CD4-positive, alpha-beta T cell (primary cell): ENCODE data around the gene MMAB. TPM values are rescaled to one million over a fixed set of nuclear protein-coding genes. Genes with fewer than 3 reads are reported as not detected.
A peak's percentile ranks its signal among the peaks of the same experiment; 100 is the strongest.

Experiments used
- ATAC-seq: fragments of 200-7000 bp; cut with Tn5 transposase; one replicate; pipeline ENCODE4 v1.10.0; 2022; ENCODE audit warnings: mild to moderate bottlenecking; ENCODE audit not compliant: poor library complexity
- CTCF ChIA-PET: fragments of 350-600 bp; sonication (Branson Sonifier 250); formaldehyde crosslinking; loops from one replicate; lab custom pipeline; 2021; ENCODE audit warnings: antibody characterized with exemption, inconsistent platforms; lab: Charles Lee
- POLR2A ChIA-PET: fragments of 350-600 bp; sonication (Branson Sonifier 250); formaldehyde crosslinking; loops from one replicate; lab custom pipeline; 2021; ENCODE audit warnings: antibody characterized with exemption, inconsistent platforms; lab: Charles Lee
- DNase-seq, 14 experiments: peaks; one replicate each; pipeline ENCODE4 v3.0.0-alpha.2; 2013 to 2020; ENCODE audit warnings: mixed read lengths in 2 of 14
- H3K27ac ChIP-seq, 2 donors: one replicate each; pipeline versions ENCODE4 v1.5.1 to v1.7.0; 2013; ENCODE audit warnings: low read length in 2 of 2, low read depth in 1 of 2, mild to moderate bottlenecking in 1 of 2
- H3K27me3 ChIP-seq, 2 experiments: 1 replicate in 1 of 2; 2 replicates in 1 of 2; pipeline versions ENCODE4 v1.6.1 to v1.7.0; 2013; ENCODE audit warnings: low read length in 2 of 2, control low read depth in 1 of 2, mild to moderate bottlenecking in 1 of 2, moderate library complexity in 1 of 2; ENCODE audit not compliant: insufficient read depth in 2 of 2, control insufficient read depth in 1 of 2
- H3K36me3 ChIP-seq: one replicate; pipeline ENCODE4 v1.6.1; 2013; ENCODE audit warnings: low read length, control low read depth; ENCODE audit not compliant: insufficient read depth
- H3K4me1 ChIP-seq: one replicate; pipeline ENCODE4 v1.6.1; 2013; ENCODE audit warnings: low read length, control low read depth; ENCODE audit not compliant: insufficient read depth
- H3K4me3 ChIP-seq: one replicate; pipeline ENCODE4 v1.5.1; 2013; ENCODE audit warnings: mild to moderate bottlenecking, low read length, moderate library complexity
- H3K9me3 ChIP-seq, 2 experiments: 1 replicate in 1 of 2; 2 replicates in 1 of 2; pipeline versions ENCODE4 v1.6.1 to v1.7.0; 2013; ENCODE audit warnings: low read length in 2 of 2, mild to moderate bottlenecking in 2 of 2, control low read depth in 1 of 2, moderate library complexity in 1 of 2; ENCODE audit not compliant: control insufficient read depth in 1 of 2, insufficient read depth in 1 of 2
- H3K27ac Mint-ChIP-seq: one replicate; pipeline ENCODE4 v1.8.0; 2020; ENCODE audit warnings: mixed read lengths
- H3K27me3 Mint-ChIP-seq: one replicate; pipeline ENCODE4 v1.8.0; 2021; ENCODE audit warnings: mixed read lengths
- H3K36me3 Mint-ChIP-seq: one replicate; pipeline ENCODE4 v1.8.0; 2021; ENCODE audit warnings: low read depth, mixed read lengths
- H3K4me1 Mint-ChIP-seq: one replicate; pipeline ENCODE4 v1.8.0; 2021; ENCODE audit warnings: low read depth, mixed read lengths
- H3K4me3 Mint-ChIP-seq: one replicate; pipeline ENCODE4 v1.8.0; 2020; ENCODE audit warnings: mild to moderate bottlenecking, mixed read lengths
- H3K9me3 Mint-ChIP-seq: one replicate; pipeline ENCODE4 v1.8.0; 2020; ENCODE audit warnings: mixed read lengths
- intact Hi-C, 2 experiments: fragments of 100-400 bp; cut with DNase I in 1 of 2; cut with micrococcal nuclease in 1 of 2; formaldehyde crosslinking; loops; one replicate each; pipeline versions ENCODE4 v1.15.1 to v1.9.0; 2023 to 2025; cut with DNase I, micrococcal nuclease
- total RNA-seq, 174 experiments: library from RNA in 2 of 174; stranded (reverse) in 2 of 174; gene quantifications; one replicate each; pipeline ENCODE4 v1.2.3 and lab custom pipeline; 2021 to 2026
- TF ChIP-seq, protein P1 (sequence below): fragments of 200-600 bp; IDR thresholded peaks from one replicate; pipeline ENCODE4 v1.8.0; 2022; ENCODE audit warnings: antibody characterized with exemption, mild to moderate bottlenecking

The MMAB gene
- total RNA-seq, 2 experiments from 2014 or later: 8.6 to 9.2 TPM

DNA sequence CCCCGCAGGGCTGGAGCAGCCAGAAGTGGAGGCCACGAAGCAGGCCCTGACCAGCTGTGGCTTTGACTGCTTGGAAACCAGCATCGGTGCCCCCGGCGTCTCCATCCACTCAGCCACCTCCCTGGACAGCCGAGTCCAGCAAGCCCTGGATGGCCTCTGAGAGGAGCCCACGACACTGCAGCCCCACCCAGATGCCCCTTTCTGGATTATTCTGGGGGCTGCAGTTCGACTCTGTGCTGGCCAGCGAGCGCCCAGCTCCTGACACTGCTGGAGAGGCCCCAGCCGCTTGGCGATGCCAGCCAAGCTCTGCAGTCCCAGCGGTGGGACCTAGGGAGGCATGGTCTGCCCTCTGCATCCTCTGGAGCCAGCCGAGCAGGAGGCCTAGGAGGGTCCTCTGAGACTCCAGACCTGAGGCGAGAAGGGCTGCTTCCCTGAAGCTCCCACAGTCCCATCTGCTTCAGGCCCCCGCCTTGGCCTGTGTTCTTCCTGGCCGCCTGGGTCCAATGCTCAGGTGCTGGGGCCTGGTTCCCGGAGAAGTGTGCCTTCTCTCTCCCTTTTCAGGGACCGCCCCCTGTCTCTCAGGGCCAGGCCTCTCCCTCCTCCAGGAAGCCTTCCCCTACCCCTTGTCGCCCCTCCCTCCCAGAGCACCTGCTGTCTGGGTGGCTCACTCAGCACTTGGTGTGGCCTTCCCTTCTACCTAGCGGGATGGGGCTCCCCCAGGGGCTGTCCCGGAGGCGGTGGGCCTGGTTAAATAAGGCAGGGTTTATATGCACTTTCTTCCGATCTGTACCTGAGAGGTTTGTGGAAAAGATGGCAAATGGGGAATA, 23.3 kb upstream of the MMAB start:
- Histone ChIP-seq H3K27me3 (no peaks in the 10 kb centered on the region), H3K36me3 (no peaks in the 10 kb centered on the region), H3K4me1 (peaks cover 23% of the 10 kb centered on the region), H3K27ac (no peak overlapping the region), H3K4me3 (no peak overlapping the region), H3K9me3 (no peaks in the 10 kb centered on the region)
- intact Hi-C loops: loop anchor here (1.0 to 5.0 kb wide), 2 partner anchors 179 to 251 kb away; no protein-coding TSS in a partner anchor
- no peaks in the 10 kb centered on the region for H3K36me3 Mint-ChIP-seq
- ChIA-PET CTCF (interaction anchor here (1.4 to 2.1 kb wide), 3 partner anchors 13 to 178 kb away, joined by 9 to 27 read pairs (median 12); partner anchors contain the start of genes MMAB and MVK), POLR2A (interaction anchor here (1.5 kb wide), 1 partner anchor 23 kb away, joined by 5 read pairs; the partner anchor contains the start of genes MMAB and MVK)
- no peaks in the 10 kb centered on the region for H3K9me3 Mint-ChIP-seq
- H3K27me3 Mint-ChIP-seq: no peaks in the 10 kb centered on the region
- TF ChIP-seq, protein P1, sequence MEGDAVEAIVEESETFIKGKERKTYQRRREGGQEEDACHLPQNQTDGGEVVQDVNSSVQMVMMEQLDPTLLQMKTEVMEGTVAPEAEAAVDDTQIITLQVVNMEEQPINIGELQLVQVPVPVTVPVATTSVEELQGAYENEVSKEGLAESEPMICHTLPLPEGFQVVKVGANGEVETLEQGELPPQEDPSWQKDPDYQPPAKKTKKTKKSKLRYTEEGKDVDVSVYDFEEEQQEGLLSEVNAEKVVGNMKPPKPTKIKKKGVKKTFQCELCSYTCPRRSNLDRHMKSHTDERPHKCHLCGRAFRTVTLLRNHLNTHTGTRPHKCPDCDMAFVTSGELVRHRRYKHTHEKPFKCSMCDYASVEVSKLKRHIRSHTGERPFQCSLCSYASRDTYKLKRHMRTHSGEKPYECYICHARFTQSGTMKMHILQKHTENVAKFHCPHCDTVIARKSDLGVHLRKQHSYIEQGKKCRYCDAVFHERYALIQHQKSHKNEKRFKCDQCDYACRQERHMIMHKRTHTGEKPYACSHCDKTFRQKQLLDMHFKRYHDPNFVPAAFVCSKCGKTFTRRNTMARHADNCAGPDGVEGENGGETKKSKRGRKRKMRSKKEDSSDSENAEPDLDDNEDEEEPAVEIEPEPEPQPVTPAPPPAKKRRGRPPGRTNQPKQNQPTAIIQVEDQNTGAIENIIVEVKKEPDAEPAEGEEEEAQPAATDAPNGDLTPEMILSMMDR: no peak
- DNase-seq (no peak), ATAC-seq (no peak)
- peaks cover 26% of the 10 kb centered on the region for H3K4me1 Mint-ChIP-seq
- no peak overlapping the region for H3K27ac Mint-ChIP-seq
- H3K4me3 Mint-ChIP-seq: no peak overlapping the region

DNA sequence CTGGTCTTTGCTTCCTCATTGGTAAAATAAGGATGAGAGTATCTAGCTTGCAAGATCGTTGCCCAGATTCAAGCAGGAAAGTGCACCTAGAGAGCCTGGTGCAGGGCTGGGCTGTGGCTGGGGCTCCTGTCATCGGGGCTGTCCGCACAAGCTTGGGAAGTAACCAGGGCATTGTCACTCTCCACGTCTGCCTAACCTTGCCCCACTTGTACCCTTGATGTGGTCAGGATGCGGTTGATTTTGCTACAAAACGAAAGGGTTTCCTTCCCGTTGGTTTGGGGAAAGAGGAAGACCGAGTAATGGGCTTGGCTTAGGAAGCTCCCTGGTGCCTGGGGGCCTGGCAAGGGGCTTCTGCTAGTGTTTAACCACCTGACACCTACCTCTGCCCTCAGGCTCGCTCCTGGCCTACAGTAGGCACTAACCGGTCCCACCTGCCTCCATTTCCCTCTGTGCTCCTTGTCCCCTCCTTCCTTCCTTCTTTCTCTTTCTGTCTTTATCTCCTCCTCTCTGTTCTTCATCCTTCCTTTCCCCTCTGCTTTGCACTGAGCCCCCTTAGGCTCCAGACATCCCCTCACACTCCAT, 22.1 kb upstream of the MMAB start:
- H3K36me3 Mint-ChIP-seq: peaks cover under 1% of the 10 kb centered on the region
- no peaks in the 10 kb centered on the region for H3K36me3 ChIP-seq
- H3K27ac ChIP-seq: no peak overlapping the region
- intact Hi-C loops: loop anchor here in 1 of 2 experiments (5.0 kb wide), 1 partner anchor 252 kb away; no protein-coding TSS in a partner anchor
- H3K9me3 ChIP-seq: no peaks in the 10 kb centered on the region
- H3K4me3 Mint-ChIP-seq: no peak overlapping the region
- peak; percentile 63 for ATAC-seq
- H3K9me3 Mint-ChIP-seq: no peaks in the 10 kb centered on the region
- TF ChIP-seq, protein P1: no peak
- peak in 3 of 14 experiments; percentile 32 to 65 (median 58) for DNase-seq
- H3K27ac Mint-ChIP-seq: no peak overlapping the region
- ChIA-PET POLR2A (interaction anchor here (1.4 kb wide), 1 partner anchor 9 kb away, joined by 4 read pairs; no protein-coding TSS in a partner anchor), CTCF (no interaction called here)
- H3K4me1 ChIP-seq: peaks cover 23% of the 10 kb centered on the region
- H3K27me3 ChIP-seq: no peaks in the 10 kb centered on the region
- H3K4me3 ChIP-seq: no peak overlapping the region
- peaks cover 26% of the 10 kb centered on the region for H3K4me1 Mint-ChIP-seq
- H3K27me3 Mint-ChIP-seq: no peaks in the 10 kb centered on the region

DNA sequence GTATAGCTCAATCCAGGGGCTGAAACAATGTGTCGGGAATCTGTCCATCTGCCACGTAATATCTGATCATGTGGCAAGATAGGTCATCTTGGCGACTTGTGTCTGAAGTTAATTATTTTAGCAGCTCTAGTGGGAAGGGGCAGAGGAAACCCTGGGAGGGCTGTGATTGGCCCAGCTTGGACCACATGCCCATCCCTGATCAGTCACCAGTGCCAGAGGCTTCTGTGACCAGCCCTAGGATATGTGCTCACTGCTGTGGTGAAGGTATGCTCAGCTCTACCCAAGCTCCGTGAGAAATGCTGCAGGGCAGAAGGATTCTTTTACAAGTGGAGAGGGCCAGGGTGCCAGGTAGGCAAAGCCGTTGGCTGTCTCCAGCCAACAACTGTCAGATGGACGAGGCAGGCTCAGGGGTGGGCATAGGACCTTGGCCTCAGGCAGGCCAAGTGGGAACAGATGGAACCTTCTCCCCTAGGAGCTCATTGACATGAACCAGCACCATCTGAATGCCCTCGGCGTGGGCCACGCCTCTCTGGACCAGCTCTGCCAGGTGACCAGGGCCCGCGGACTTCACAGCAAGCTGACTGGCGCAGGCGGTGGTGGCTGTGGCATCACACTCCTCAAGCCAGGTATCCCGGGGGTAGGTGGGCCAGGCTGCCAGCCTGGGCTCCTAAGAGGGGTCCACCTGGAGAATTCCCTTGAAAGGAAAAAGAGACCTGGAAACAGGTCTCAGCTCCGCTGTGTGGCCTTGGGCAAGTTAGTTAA, 21.4 kb upstream of the MMAB start:
- Mint-ChIP-seq H3K4me1 (peaks cover 26% of the 10 kb centered on the region), H3K27me3 (no peaks in the 10 kb centered on the region), H3K4me3 (no peak overlapping the region), H3K36me3 (peaks cover 5% of the 10 kb centered on the region), H3K27ac (no peak overlapping the region), H3K9me3 (no peaks in the 10 kb centered on the region)
- no peaks in the 10 kb centered on the region for H3K9me3 ChIP-seq
- DNase-seq: no peak
- ChIA-PET POLR2A (interaction anchor here (1.4 kb wide), 1 partner anchor 10 kb away, joined by 4 read pairs; no protein-coding TSS in a partner anchor), CTCF (no interaction called here)
- no peak for ATAC-seq
- no peak overlapping the region for H3K27ac ChIP-seq
- H3K36me3 ChIP-seq: no peaks in the 10 kb centered on the region
- intact Hi-C loops: loop anchor here in 1 of 2 experiments (5.0 kb wide), 1 partner anchor 253 kb away; no protein-coding TSS in a partner anchor
- peaks cover 23% of the 10 kb centered on the region for H3K4me1 ChIP-seq
- H3K4me3 ChIP-seq: no peak overlapping the region
- H3K27me3 ChIP-seq: no peaks in the 10 kb centered on the region
- TF ChIP-seq, protein P1: no peak
